GM19452 (cell line): ENCODE data around the gene ENKUR.
"Not testable (repeated sequence)": the region's sequence is repeated elsewhere in the genome, so short reads cannot be mapped to it uniquely, and the experiment has no call there.

Experiments
- ATAC-seq: cut with Tn5 transposase; IDR thresholded peaks from one replicate; pipeline ENCODE4 v1.9.1; 2021; ENCODE audit not compliant: unreplicated experiment

Gene ENKUR

GRCh38 chr10:25024528-25024927 lies 8.6 kb upstream of the ENKUR start:
- no peak for ATAC-seq

- no peak for ATAC-seq
Measured at GRCh38 chr10:25023278-25023677, 7.3 kb upstream of the ENKUR start.

GRCh38 chr10:25018703-25019102 lies 2.7 kb upstream of the ENKUR start:
- ATAC-seq = no peak

GRCh38 chr10:25017661-25018060 lies 1.7 kb upstream of the ENKUR start:
- no peak for ATAC-seq

- ATAC-seq = peak; percentile 6
Measured at GRCh38 chr10:25017154-25017590, 1.2 kb upstream of the ENKUR start.

- peak; percentile 98 for ATAC-seq
Measured at GRCh38 chr10:25016376-25017153, 607 bp upstream of the ENKUR start, which contains the start of gene THNSL1. TSS of gene THNSL1 (plus strand) at chr10:25016612. CDS start at chr10:25023224, 6,612 bp downstream.

GRCh38 chr10:25014579-25014978 lies 1.4 kb downstream of the ENKUR start:
- no peak for ATAC-seq

- not testable (repeated sequence) for ATAC-seq
Measured at GRCh38 chr10:25011591-25011990, 4.4 kb downstream of the ENKUR start.

GRCh38 chr10:24998044-24998443 lies 17.9 kb downstream of the ENKUR start:
- no peak for ATAC-seq

- ATAC-seq = no peak
Measured at GRCh38 chr10:24995072-24995471, 20.9 kb downstream of the ENKUR start.

- ATAC-seq = no peak
Measured at GRCh38 chr10:24993237-24993958, 22.6 kb downstream of the ENKUR start.

GRCh38 chr10:24992512-24993133 lies 23.3 kb downstream of the ENKUR start:
- ATAC-seq = no peak

GRCh38 chr10:24991298-24991697 lies 24.7 kb downstream of the ENKUR start:
- ATAC-seq = no peak

GRCh38 chr10:24989867-24990266 lies 26.1 kb downstream of the ENKUR start:
- ATAC-seq = no peak

- ATAC-seq = no peak
Measured at GRCh38 chr10:24988831-24989640, 26.9 kb downstream of the ENKUR start.

- no peak for ATAC-seq
Measured at GRCh38 chr10:24984906-24985305, 31.1 kb downstream of the ENKUR start.

GRCh38 chr10:24983946-24984345 lies 32.0 kb downstream of the ENKUR start:
- no peak for ATAC-seq

GRCh38 chr10:24983130-24983529 lies 32.8 kb downstream of the ENKUR start:
- no peak for ATAC-seq

GRCh38 chr10:24982319-24983112 lies 33.4 kb downstream of the ENKUR start:
- ATAC-seq = peak; percentile 78

GRCh38 chr10:24981161-24981710 lies 34.7 kb downstream of the ENKUR start:
- no peak for ATAC-seq
